Adrenal gland (tissue), 12 donors: ENCODE results near the gene PRSS53. TPM values are rescaled to one million over a fixed set of nuclear protein-coding genes. Genes with fewer than 3 reads are reported as not detected.

Experiments
- DNase-seq, 7 donors: peaks; one replicate each; pipeline ENCODE4 v3.0.0-alpha.2; 2019 to 2020
- H3K27ac ChIP-seq, 5 donors: fragments of 200-600 bp; sonication (generic) in 4 of 5; 1 replicate in 3 of 5; 2 replicates in 2 of 5; pipeline versions ENCODE4 v1.5.1 to v1.8.0; 2016 to 2020; ENCODE audit warnings: mild to moderate bottlenecking in 1 of 5
- H3K27me3 ChIP-seq: fragments of 200-600 bp; 2 replicates; pipeline ENCODE4 v1.8.0; 2021
- H3K36me3 ChIP-seq, 2 donors: fragments of 200-600 bp; replicated peaks in 1 of 2; 1 replicate in 1 of 2; 2 replicates in 1 of 2; pipeline versions ENCODE4 v1.5.1 to v1.8.0; 2018 to 2022
- H3K4me1 ChIP-seq, 2 donors: fragments of 200-600 bp; replicated peaks in 1 of 2; 1 replicate in 1 of 2; 2 replicates in 1 of 2; pipeline versions ENCODE4 v1.5.1 to v1.8.0; 2018 to 2021
- H3K4me3 ChIP-seq, 4 donors: fragments of 200-600 bp; sonication (generic) in 3 of 4; one replicate each; pipeline ENCODE4 v1.5.1; 2016 to 2018
- H3K9me3 ChIP-seq, 3 donors: fragments of 200-600 bp; sonication (generic) in 1 of 3; replicated peaks in 1 of 3; 1 replicate in 2 of 3; 2 replicates in 1 of 3; pipeline versions ENCODE4 v1.5.1 to v1.8.0; 2016 to 2021
- CTCF ChIP-seq, 6 experiments: fragments of 450-650 bp in 4 of 6; fragments of 200-600 bp in 2 of 6; sonication (generic) in 1 of 6; IDR thresholded peaks; 1 replicate in 5 of 6; 2 replicates in 1 of 6; pipeline versions ENCODE4 v1.5.1 to v1.8.0; 2016 to 2021; ENCODE audit warnings: antibody characterized with exemption in 6 of 6, mild to moderate bottlenecking in 2 of 6, moderate library complexity in 1 of 6
- POLR2A ChIP-seq, 2 donors: fragments of 450-650 bp; IDR thresholded peaks; one replicate each; pipeline ENCODE4 v1.6.1; 2017; ENCODE audit warnings: antibody characterized with exemption in 2 of 2, mild to moderate bottlenecking in 2 of 2, moderate library complexity in 1 of 2
- WGBS, 4 donors: extraction: QIAGEN DNeasy Blood & Tissue Kit in 2 of 4; methylation state at CpG; one replicate each; pipeline versions ENCODE4 v1.1.5 to v1.1.7; 2013 to 2017; 5-methylcytosine and 5-hydroxymethylcytosine counted together
- intact Hi-C, 2 donors: fragments of 100-400 bp; cut with DNase I; formaldehyde crosslinking; loops; one replicate each; pipeline versions ENCODE4 v1.14.1 to v1.15.0; 2022 to 2023
- polyA plus RNA-seq, 3 donors: library from polyadenylated mRNA; stranded (reverse); fragments of 200-250 nt in 2 of 3; fragments of 350-450 nt in 1 of 3; fragmentation: Illumina TruSeq in 1 of 3; extraction: RNeasy Lipid Tissue Mini Kit (QIAGEN cat#74804) in 1 of 3; gene quantifications; one replicate each; pipeline ENCODE4 v1.2.3, GENCODE V29; 2013 to 2014
- total RNA-seq, 9 donors: library from RNA; depleted of rRNA in 4 of 9; stranded (reverse); fragments of >200 nt in 4 of 9; fragments of 120-200 nt in 1 of 9; fragmentation: NEBNext Ultra II Directional in 1 of 9; extraction: Animal tissue kit (Norgen Biotek cat#: 25700) in 1 of 9; gene quantifications; one replicate each; pipeline versions ENCODE4 v1.1.0 to v1.2.4, GENCODE V29; 2013 to 2023
- donor health status: healthy with polysubstance abuse.
- donor health status: Bipolar disorder and iron deficiency.
- donor health status: DM: yes; HTN: yes; CAD: no.
- donor health status: DM: no; HTN: no; CAD: no.
- donor health status: DM: no; HTN: no; CAD: no.
- donor health status: DM: yes; HTN: yes; CAD: no.

PRSS53 gene
- total and polyA plus RNA-seq, 12 donors: 0.18 to 11.0 (median 1.1) TPM

DNA sequence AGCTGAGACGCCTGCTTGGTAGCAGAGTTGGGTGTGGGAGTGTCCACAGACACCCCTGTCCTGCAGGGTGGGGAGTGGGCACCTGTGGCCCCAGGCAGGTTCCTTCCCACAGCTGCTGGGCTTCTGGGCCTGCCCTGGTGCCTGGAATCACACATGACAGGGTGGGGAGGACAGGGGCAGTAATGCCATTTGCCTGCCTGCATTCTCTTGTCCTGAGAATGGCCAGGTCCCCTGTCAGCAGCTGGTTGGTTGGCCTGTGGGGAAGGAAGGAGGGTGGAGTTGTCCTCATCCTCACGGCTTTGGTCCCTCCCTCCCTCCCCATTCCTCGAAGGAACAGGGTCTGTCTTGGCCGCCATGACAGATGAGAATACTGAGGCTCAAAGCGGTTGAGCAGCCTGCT lies 5.2 kb downstream of the PRSS53 start:
- Histone ChIP-seq H3K27me3 (no peaks in the 10 kb centered on the region), H3K27ac (no peak overlapping the region), H3K4me3 (no peak overlapping the region), H3K9me3 (no peaks in the 10 kb centered on the region), H3K36me3 (peaks cover 0 to 28% of the 10 kb centered on the region in 2 donors), H3K4me1 (no peaks in the 10 kb centered on the region)
- no peak for DNase-seq
- intact Hi-C loops: loop anchor here in 1 of 2 donors (10.0 kb wide), 1 partner anchor 61 kb away; no protein-coding TSS in a partner anchor
- no peak for TF ChIP-seq POLR2A (IDR thresholded peaks at IDR 0.05)
- TF ChIP-seq CTCF (IDR thresholded peaks at IDR 0.05): no peak
- 54 to 95% (median 69%) methylated on average over 3 to 5 of the region's 5 CpGs for WGBS, 4 donors

- no peaks in the 10 kb centered on the region for H3K27me3 ChIP-seq
- WGBS, 4 donors: 58 to 69% (median 62%) methylated on average over 8 to 9 of the region's 9 CpGs
- intact Hi-C loops: loop anchor here in 1 of 2 donors (10.0 kb wide), 1 partner anchor 62 kb away; no protein-coding TSS in a partner anchor
These were observed 5.7 kb downstream of the PRSS53 start for GRCh38 chr16:31083081-31083480.

DNA sequence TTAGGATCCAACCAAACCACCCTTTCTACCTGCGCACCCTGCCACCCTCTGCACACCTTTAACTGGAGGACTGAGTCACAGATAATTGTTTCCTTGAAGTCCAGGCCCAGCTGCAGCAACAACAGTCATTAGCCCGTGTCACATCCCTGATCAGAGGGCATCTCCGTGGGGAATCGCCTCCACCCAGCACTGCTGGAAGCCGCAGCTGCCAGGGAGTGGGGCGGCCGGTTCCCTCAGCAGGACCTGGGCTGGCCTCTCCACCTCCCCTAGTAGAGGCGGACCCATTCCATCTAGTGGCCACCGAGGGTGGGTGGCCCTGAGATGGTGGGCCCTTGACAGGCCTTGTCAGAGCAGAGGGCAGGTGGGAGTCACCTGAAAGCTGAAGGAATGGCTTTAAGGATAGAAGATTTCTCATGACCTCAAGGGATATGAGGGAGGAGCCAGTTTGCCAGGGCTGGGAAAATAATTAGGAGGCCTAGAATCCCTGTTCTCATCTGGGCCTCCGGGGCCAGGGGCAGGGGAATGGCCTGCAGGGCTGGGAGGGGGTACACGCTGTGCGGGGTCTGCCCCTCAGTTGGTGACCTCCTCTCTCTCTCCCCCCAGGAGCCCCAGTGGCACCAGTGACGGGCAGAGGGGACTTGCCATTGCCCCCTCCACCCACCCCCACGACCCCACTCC lies 6.2 kb downstream of the PRSS53 start:
- TF ChIP-seq POLR2A (IDR thresholded peaks at IDR 0.05) (no peak), CTCF (IDR thresholded peaks at IDR 0.05) (no peak)
- H3K9me3 ChIP-seq: no peaks in the 10 kb centered on the region
- no peaks in the 10 kb centered on the region for H3K27me3 ChIP-seq
- H3K36me3 ChIP-seq: peaks cover 0 to 38% of the 10 kb centered on the region in 2 donors
- intact Hi-C loops: loop anchor here in 1 of 2 donors (10.0 kb wide), 1 partner anchor 62 kb away; no protein-coding TSS in a partner anchor
- 81 to 90% (median 83%) methylated on average over 8 to 14 of the region's 14 CpGs for WGBS, 4 donors
- H3K4me3 ChIP-seq: no peak overlapping the region
- DNase-seq: no peak
- H3K4me1 ChIP-seq: no peaks in the 10 kb centered on the region
- no peak overlapping the region for H3K27ac ChIP-seq

More at GRCh38 chr16:31083081-31083480, 5.7 kb downstream of the PRSS53 start:
- TF ChIP-seq CTCF (IDR thresholded peaks at IDR 0.05) (no peak), POLR2A (IDR thresholded peaks at IDR 0.05) (no peak)
- Histone ChIP-seq H3K36me3 (peaks cover 0 to 33% of the 10 kb centered on the region in 2 donors), H3K27ac (no peak overlapping the region), H3K4me1 (no peaks in the 10 kb centered on the region), H3K4me3 (no peak overlapping the region), H3K9me3 (no peaks in the 10 kb centered on the region)
- peak in 1 of 7 donors; percentile 22 for DNase-seq

GRCh38 chr16:31081428-31082351 lies 7.1 kb downstream of the PRSS53 start:
- no peak overlapping the region for H3K4me3 ChIP-seq
- H3K9me3 ChIP-seq: no peaks in the 10 kb centered on the region
- TF ChIP-seq POLR2A (IDR thresholded peaks at IDR 0.05): no peak
- no peak for TF ChIP-seq CTCF (IDR thresholded peaks at IDR 0.05)
- intact Hi-C loops: loop anchor here in 1 of 2 donors (10.0 kb wide), 1 partner anchor 63 kb away; no protein-coding TSS in a partner anchor
- H3K27ac ChIP-seq: no peak overlapping the region
- no peaks in the 10 kb centered on the region for H3K4me1 ChIP-seq
- peak in 2 of 7 donors; percentile 32 to 33 for DNase-seq
- 85 to 87% (median 85%) methylated on average over 17 to 26 of the region's 26 CpGs for WGBS, 4 donors
- peaks cover 0 to 46% of the 10 kb centered on the region in 2 donors for H3K36me3 ChIP-seq
- no peaks in the 10 kb centered on the region for H3K27me3 ChIP-seq
